ENCODE results near the gene C2orf42. TPM values are rescaled to one million over a fixed set of nuclear protein-coding genes. Genes with fewer than 3 reads are reported as not detected.

C2orf42 gene
- total RNA-seq, 1 experiment from 2014 or later = 6.8 TPM

- TF ChIP-seq PRDM15 (CRISPR knock-in tag; IDR thresholded peaks at IDR 0.05) (no peak), RELA (CRISPR knock-in tag; IDR thresholded peaks at IDR 0.05; ENCODE audit: borderline replicate concordance) (no peak; the same call in 1 of the 2 replicates), HMGA2 (CRISPR knock-in tag; IDR thresholded peaks at IDR 0.05) (no peak), E2F5 (CRISPR knock-in tag; IDR thresholded peaks at IDR 0.05) (0 out of 2 replicates have a peak, but pooled peaks have one; percentile 72), ETV6 (CRISPR knock-in tag; IDR thresholded peaks at IDR 0.05) (peak; percentile 91), NFATC4 (CRISPR knock-in tag; IDR thresholded peaks at IDR 0.05) (no peak), MYBL2 (CRISPR knock-in tag; IDR thresholded peaks at IDR 0.05) (peak; percentile 83; the same call in 1 of the 2 replicates), MXD4 (CRISPR knock-in tag; IDR thresholded peaks at IDR 0.05; ENCODE audit: borderline replicate concordance) (no peak), ARID4B (CRISPR knock-in tag; IDR thresholded peaks at IDR 0.05; ENCODE audit: borderline replicate concordance) (peak; percentile 69), MAX (CRISPR knock-in tag; IDR thresholded peaks at IDR 0.05) (peak; percentile 85), IRF1 (CRISPR knock-in tag; IDR thresholded peaks at IDR 0.05) (no peak), FOXP4 (CRISPR knock-in tag; IDR thresholded peaks at IDR 0.05) (0 out of 2 replicates have a peak, but pooled peaks have one; percentile 17), ZNF121 (CRISPR knock-in tag; IDR thresholded peaks at IDR 0.05) (no peak), PREB (CRISPR knock-in tag; IDR thresholded peaks at IDR 0.05; ENCODE audit: borderline replicate concordance) (no peak), TEAD1 (CRISPR knock-in tag; IDR thresholded peaks at IDR 0.05) (peak; percentile 24; the same call in 1 of the 2 replicates), USF2 (CRISPR knock-in tag; IDR thresholded peaks at IDR 0.05) (peak; percentile 92), ZNF263 (CRISPR knock-in tag; IDR thresholded peaks at IDR 0.05; ENCODE audit: low read depth) (no peak)
Measured at GRCh38 chr2:70190418-70191243, at the start of gene C2orf42 (continued).
